CD4-positive, alpha-beta T cell treated with Interleukin-15 for 4 hours (primary cell): ENCODE measurements around the gene STATH.
"Not testable (repeated sequence)": the region's sequence is repeated elsewhere in the genome, so short reads cannot be mapped to it uniquely, and the experiment has no call there.

Experiments used
- DNase-seq: peaks from one replicate; pipeline ENCODE4 v3.0.0-alpha.2; 2020; ENCODE audit warnings: low spot score

The STATH gene

GRCh38 chr4:69995526-69996016 is at the start of gene STATH:
Gene STATH (plus strand): TSS chr4:69995966. CDS start chr4:69998438, 2,472 bp downstream.
- DNase-seq: no peak

GRCh38 chr4:69951602-69952001 is 44.2 kb upstream of the STATH start:
- DNase-seq: no peak

GRCh38 chr4:69957209-69957608 is 38.6 kb upstream of the STATH start:
- no peak for DNase-seq

GRCh38 chr4:69965628-69966027 is 30.1 kb upstream of the STATH start, which contains the start of gene CSN2:
Gene CSN2 (minus strand): TSS chr4:69965728. CDS start chr4:69960995, 4,733 bp downstream.
- no peak for DNase-seq

GRCh38 chr4:69970071-69970470 is 25.7 kb upstream of the STATH start:
- DNase-seq: no peak

- no peak for DNase-seq
Measured at GRCh38 chr4:69974631-69975030, 21.1 kb upstream of the STATH start.

GRCh38 chr4:69977582-69977981 is 18.2 kb upstream of the STATH start:
- no peak for DNase-seq

GRCh38 chr4:69984030-69984443 is 11.7 kb upstream of the STATH start:
- no peak for DNase-seq

- no peak for DNase-seq
Measured at GRCh38 chr4:69986663-69987062, 9.1 kb upstream of the STATH start.

GRCh38 chr4:69991016-69991415 is 4.8 kb upstream of the STATH start:
- no peak for DNase-seq

- DNase-seq: no peak
Measured at GRCh38 chr4:69994782-69995181, 984 bp upstream of the STATH start.

GRCh38 chr4:69999420-69999819 is 3.7 kb downstream of the STATH start:
- no peak for DNase-seq

GRCh38 chr4:70000711-70001110 is 4.9 kb downstream of the STATH start:
- DNase-seq: no peak

- DNase-seq: no peak
Measured at GRCh38 chr4:70002507-70002906, 6.7 kb downstream of the STATH start.

- no peak for DNase-seq
Measured at GRCh38 chr4:70008771-70009170, 13.0 kb downstream of the STATH start.

GRCh38 chr4:70019006-70019405 is 23.2 kb downstream of the STATH start:
- not testable (repeated sequence) for DNase-seq

- no peak for DNase-seq
Measured at GRCh38 chr4:70023218-70023617, 27.5 kb downstream of the STATH start.

- no peak for DNase-seq
Measured at GRCh38 chr4:70027011-70027410, 31.2 kb downstream of the STATH start.

GRCh38 chr4:70028159-70028558 is 32.4 kb downstream of the STATH start, which contains the start of gene HTN3:
Gene HTN3 (plus strand): TSS chr4:70028459. CDS start chr4:70030741, 2,282 bp downstream.
- DNase-seq: not testable (repeated sequence)

- DNase-seq: not testable (repeated sequence)
Measured at GRCh38 chr4:70037559-70037958, 41.8 kb downstream of the STATH start.

GRCh38 chr4:70039928-70040327 is 44.2 kb downstream of the STATH start:
- DNase-seq: not testable (repeated sequence)

GRCh38 chr4:70041652-70042286 is 46.0 kb downstream of the STATH start:
- no peak for DNase-seq

- DNase-seq: not testable (repeated sequence)
Measured at GRCh38 chr4:70050138-70050537, 54.4 kb downstream of the STATH start, which contains the start of gene HTN1. Gene HTN1 (plus strand): TSS chr4:70050438. CDS start chr4:70053077, 2,639 bp downstream.
